Nephron (organoid): ENCODE measurements around the gene PKNOX2.

Experiments used
- H3K27ac Mint-ChIP-seq, 3 experiments: 2 replicates each; pipeline ENCODE4 v1.8.0; 2020; ENCODE audit warnings: mixed read lengths in 3 of 3, mild to moderate bottlenecking in 2 of 3, moderate library complexity in 1 of 3
- H3K27me3 Mint-ChIP-seq: 2 replicates; pipeline ENCODE4 v1.8.0; 2021; ENCODE audit warnings: low read depth, mild to moderate bottlenecking, moderate library complexity, mixed read lengths
- H3K36me3 Mint-ChIP-seq: 2 replicates; pipeline ENCODE4 v1.8.0; 2020; ENCODE audit warnings: low read depth, mixed read lengths
- H3K4me1 Mint-ChIP-seq: 2 replicates; pipeline ENCODE4 v1.8.0; 2020; ENCODE audit warnings: mixed read lengths
- H3K4me3 Mint-ChIP-seq, 3 experiments: 2 replicates each; pipeline ENCODE4 v1.8.0; 2020; ENCODE audit warnings: mild to moderate bottlenecking in 3 of 3, mixed read lengths in 3 of 3, moderate library complexity in 2 of 3
- H3K9me3 Mint-ChIP-seq: 2 replicates; pipeline ENCODE4 v1.8.0; 2020; ENCODE audit warnings: mixed read lengths
- TF ChIP-seq, protein P1 (sequence below), 3 experiments: fragments of 200-600 bp; sonication (generic); IDR thresholded peaks; one replicate each; pipeline ENCODE4 v1.5.0; 2021; ENCODE audit warnings: antibody characterized with exemption in 3 of 3; ENCODE audit not compliant: unreplicated experiment in 3 of 3

PKNOX2 gene

DNA sequence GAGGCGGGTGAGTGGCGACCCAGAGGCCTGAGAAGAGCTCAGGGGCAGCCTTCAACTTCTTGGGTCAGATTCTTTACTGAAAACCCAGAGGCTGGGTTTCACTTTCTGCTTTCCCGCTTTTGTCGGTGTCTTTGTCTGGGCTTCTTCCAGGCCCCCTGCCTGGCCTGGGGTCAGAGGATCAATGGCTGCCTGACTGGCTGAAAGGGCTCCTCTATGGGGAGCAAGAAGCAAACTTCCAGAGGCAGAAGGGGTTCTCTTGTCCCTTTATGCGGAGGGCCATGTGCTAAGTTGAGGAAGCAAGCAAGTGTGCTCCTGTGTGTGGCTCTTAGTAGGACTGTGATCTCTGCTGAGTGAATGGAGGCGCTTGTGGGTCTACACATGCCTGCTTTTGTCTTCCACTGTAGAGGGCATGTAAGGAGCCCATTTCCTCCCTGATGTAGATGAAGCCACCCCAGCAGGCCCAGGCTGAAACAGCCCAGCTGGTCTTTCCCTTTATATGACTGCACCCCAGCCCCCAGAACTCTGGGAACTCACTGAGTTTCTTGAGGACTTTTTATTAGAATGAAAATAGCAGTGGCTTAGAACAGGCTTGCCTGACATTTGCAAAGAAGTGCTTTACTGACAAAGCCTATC lies 1.0 kb upstream of the PKNOX2 start:
- TF ChIP-seq, protein P1, sequence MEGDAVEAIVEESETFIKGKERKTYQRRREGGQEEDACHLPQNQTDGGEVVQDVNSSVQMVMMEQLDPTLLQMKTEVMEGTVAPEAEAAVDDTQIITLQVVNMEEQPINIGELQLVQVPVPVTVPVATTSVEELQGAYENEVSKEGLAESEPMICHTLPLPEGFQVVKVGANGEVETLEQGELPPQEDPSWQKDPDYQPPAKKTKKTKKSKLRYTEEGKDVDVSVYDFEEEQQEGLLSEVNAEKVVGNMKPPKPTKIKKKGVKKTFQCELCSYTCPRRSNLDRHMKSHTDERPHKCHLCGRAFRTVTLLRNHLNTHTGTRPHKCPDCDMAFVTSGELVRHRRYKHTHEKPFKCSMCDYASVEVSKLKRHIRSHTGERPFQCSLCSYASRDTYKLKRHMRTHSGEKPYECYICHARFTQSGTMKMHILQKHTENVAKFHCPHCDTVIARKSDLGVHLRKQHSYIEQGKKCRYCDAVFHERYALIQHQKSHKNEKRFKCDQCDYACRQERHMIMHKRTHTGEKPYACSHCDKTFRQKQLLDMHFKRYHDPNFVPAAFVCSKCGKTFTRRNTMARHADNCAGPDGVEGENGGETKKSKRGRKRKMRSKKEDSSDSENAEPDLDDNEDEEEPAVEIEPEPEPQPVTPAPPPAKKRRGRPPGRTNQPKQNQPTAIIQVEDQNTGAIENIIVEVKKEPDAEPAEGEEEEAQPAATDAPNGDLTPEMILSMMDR (IDR thresholded peaks at IDR 0.05; ENCODE audit: unreplicated experiment in 3 of 3): no peak
- Mint-ChIP-seq H3K27me3 (peaks cover 13% of the 10 kb centered on the region), H3K27ac (peak overlapping the region; percentile 93 to 99 (median 97)), H3K9me3 (no peaks in the 10 kb centered on the region), H3K4me1 (peaks cover 47% of the 10 kb centered on the region), H3K36me3 (no peaks in the 10 kb centered on the region), H3K4me3 (peak overlapping the region; percentile 89 to 98 (median 98))

GRCh38 chr11:125164091-125164421 lies 495 bp upstream of the PKNOX2 start:
- peaks cover 51% of the 10 kb centered on the region for H3K4me1 Mint-ChIP-seq
- TF ChIP-seq, protein P1 (IDR thresholded peaks at IDR 0.05; ENCODE audit: unreplicated experiment in 3 of 3): no peak
- peak overlapping the region; percentile 89 to 98 (median 98) for H3K4me3 Mint-ChIP-seq
- H3K9me3 Mint-ChIP-seq: no peaks in the 10 kb centered on the region
- peak overlapping the region; percentile 93 to 99 (median 97) for H3K27ac Mint-ChIP-seq
- H3K27me3 Mint-ChIP-seq: peaks cover 11% of the 10 kb centered on the region
- no peaks in the 10 kb centered on the region for H3K36me3 Mint-ChIP-seq

DNA sequence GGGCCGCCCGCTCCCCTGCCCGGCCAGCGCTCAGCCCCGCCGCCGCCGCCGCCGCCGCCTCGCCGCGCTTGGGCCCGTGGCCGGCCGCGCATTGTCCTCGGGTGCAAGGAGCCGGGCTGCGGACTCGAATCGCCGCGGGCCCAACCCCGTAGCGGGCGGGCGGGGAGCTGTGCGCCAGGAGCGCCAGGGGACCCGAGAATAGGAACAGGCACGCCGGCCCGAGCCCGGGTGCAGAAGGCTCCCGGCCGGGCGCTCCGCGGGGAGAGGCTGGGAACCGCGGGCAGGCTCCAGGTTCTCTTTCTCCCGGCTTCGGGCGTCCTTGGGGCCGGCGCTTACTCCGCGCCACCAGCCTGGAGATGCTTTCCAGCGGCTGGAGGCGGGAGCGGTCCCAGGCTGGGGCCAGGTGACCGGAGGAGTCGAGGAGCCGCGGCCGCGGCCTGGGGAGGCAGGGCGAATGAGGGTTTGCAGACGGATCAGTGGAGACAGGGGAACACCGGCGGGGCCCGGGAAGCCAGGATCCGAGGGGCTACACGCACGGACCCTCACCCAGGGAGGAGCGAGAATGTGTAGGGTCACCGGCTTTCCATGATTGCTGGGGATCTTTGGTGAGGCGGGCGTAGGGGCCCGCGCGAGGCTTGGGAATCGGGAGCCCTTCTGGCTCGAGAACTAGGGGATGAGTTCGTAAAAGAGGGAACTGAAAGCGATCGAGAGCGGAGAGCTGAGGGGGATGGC lies 726 bp downstream of the PKNOX2 start:
- TF ChIP-seq, protein P1 (IDR thresholded peaks at IDR 0.05; ENCODE audit: unreplicated experiment in 3 of 3): no peak
- H3K9me3 Mint-ChIP-seq: no peaks in the 10 kb centered on the region
- H3K4me3 Mint-ChIP-seq: peak overlapping the region; percentile 98
- peak overlapping the region; percentile 99 for H3K27ac Mint-ChIP-seq
- H3K4me1 Mint-ChIP-seq: peaks cover 62% of the 10 kb centered on the region
- no peaks in the 10 kb centered on the region for H3K36me3 Mint-ChIP-seq
- H3K27me3 Mint-ChIP-seq: peaks cover 9% of the 10 kb centered on the region

- TF ChIP-seq, protein P1 (IDR thresholded peaks at IDR 0.05; ENCODE audit: unreplicated experiment in 3 of 3): no peak
- H3K4me1 Mint-ChIP-seq: peaks cover 67% of the 10 kb centered on the region
- no peaks in the 10 kb centered on the region for H3K9me3 Mint-ChIP-seq
Measured at GRCh38 chr11:125165843-125166763, 1.6 kb downstream of the PKNOX2 start.

GRCh38 chr11:125166764-125167291 lies 2.3 kb downstream of the PKNOX2 start:
- Mint-ChIP-seq H3K27me3 (peaks cover 7% of the 10 kb centered on the region), H3K9me3 (no peaks in the 10 kb centered on the region), H3K27ac (peak overlapping the region; percentile 99), H3K4me1 (peaks cover 75% of the 10 kb centered on the region), H3K4me3 (peak overlapping the region; percentile 97 to 98 (median 98)), H3K36me3 (peaks cover 3% of the 10 kb centered on the region)
- TF ChIP-seq, protein P1 (IDR thresholded peaks at IDR 0.05; ENCODE audit: unreplicated experiment in 3 of 3): no peak

More at GRCh38 chr11:125165843-125166763, 1.6 kb downstream of the PKNOX2 start:
- Mint-ChIP-seq H3K4me3 (peak overlapping the region; percentile 97 to 98 (median 98)), H3K27ac (peak overlapping the region; percentile 99), H3K27me3 (peaks cover 7% of the 10 kb centered on the region), H3K36me3 (no peaks in the 10 kb centered on the region)
